IMR-90 (cell line): ENCODE measurements around the gene TSGA10IP. TPM values are rescaled to one million over a fixed set of nuclear protein-coding genes. Genes with fewer than 3 reads are reported as not detected.

ENCODE experiments used
- ATAC-seq: fragments of 200-7000 bp; cut with Tn5 transposase; 2 replicates; pipeline ENCODE4 v1.9.1; 2020; ENCODE audit warnings: low read depth, mild to moderate bottlenecking, moderate library complexity
- BruUV-seq: library from RNA; stranded (reverse); fragments of 400-500 nt; replicated peaks from 2 replicates; lab custom pipeline; 2021; lab: Mats Ljungman, UMichigan
- CTCF ChIA-PET: fragments of 300-600 bp; formaldehyde crosslinking; extraction: SDS; loops from one replicate; lab custom pipeline; 2021; ENCODE audit warnings: antibody characterized with exemption; lab: Yijun Ruan, JAX
- POLR2A ChIA-PET: fragments of 300-600 bp; sonication (Branson Sonifier 250); formaldehyde crosslinking; loops from one replicate; lab custom pipeline; 2022; ENCODE audit warnings: antibody characterized with exemption; ENCODE audit not compliant: unreplicated experiment; lab: Charles Lee
- DNase-seq: peaks from one replicate; pipeline ENCODE4 v3.0.0; 2013
- H2AFZ ChIP-seq: replicated peaks from 2 replicates; pipeline ENCODE3; 2013; ENCODE audit warnings: low read length, mild to moderate bottlenecking; ENCODE audit not compliant: poor library complexity
- H2AK5ac ChIP-seq: 2 replicates; pipeline ENCODE4 v1.6.1; 2013; ENCODE audit warnings: low read depth, low read length, inconsistent platforms
- H2AK9ac ChIP-seq: replicated peaks from 2 replicates; pipeline ENCODE3; 2013; ENCODE audit warnings: mild to moderate bottlenecking, low read depth, low read length, moderate library complexity; ENCODE audit not compliant: poor library complexity
- H2BK120ac ChIP-seq: 2 replicates; pipeline ENCODE4 v1.6.1; 2013; ENCODE audit warnings: low read depth, low read length, inconsistent platforms
- H2BK15ac ChIP-seq: 3 replicates; pipeline ENCODE4 v1.6.1; 2013; ENCODE audit warnings: low read depth, low read length, inconsistent platforms
- H2BK20ac ChIP-seq: 2 replicates; pipeline ENCODE4 v1.6.1; 2013; ENCODE audit warnings: low read depth, mild to moderate bottlenecking, inconsistent platforms, low read length, moderate library complexity
- H2BK5ac ChIP-seq: 2 replicates; pipeline ENCODE4 v1.6.1; 2013; ENCODE audit warnings: mild to moderate bottlenecking, low read depth, low read length, inconsistent platforms; ENCODE audit not compliant: poor library complexity, severe bottlenecking
- H3K14ac ChIP-seq: replicated peaks from 2 replicates; pipeline ENCODE4 v1.6.1; 2013; ENCODE audit warnings: low read depth, low read length, inconsistent platforms
- H3K18ac ChIP-seq: 2 replicates; pipeline ENCODE4 v1.6.1; 2013; ENCODE audit warnings: low read depth, low read length, control low read depth
- H3K23ac ChIP-seq: 2 replicates; pipeline ENCODE4 v1.6.1; 2013; ENCODE audit warnings: low read depth, low read length, inconsistent platforms
- H3K27ac ChIP-seq: 2 replicates; pipeline ENCODE4 v1.5.1; 2013; ENCODE audit warnings: mild to moderate bottlenecking, control low read depth, low read length; ENCODE audit not compliant: insufficient read depth
- H3K27me3 ChIP-seq: 2 replicates; pipeline ENCODE4 v1.6.1; 2013; ENCODE audit warnings: low read length; ENCODE audit not compliant: control insufficient read depth, insufficient read depth
- H3K36me3 ChIP-seq: 2 replicates; pipeline ENCODE4 v1.6.1; 2013; ENCODE audit warnings: low read length, mixed read lengths; ENCODE audit not compliant: control insufficient read depth, insufficient read depth
- H3K4ac ChIP-seq: 2 replicates; pipeline ENCODE4 v1.6.1; 2013; ENCODE audit warnings: low read depth, low read length, inconsistent platforms
- H3K4me1 ChIP-seq: 2 replicates; pipeline ENCODE4 v1.6.1; 2013; ENCODE audit warnings: low read length, mixed read lengths; ENCODE audit not compliant: control insufficient read depth, insufficient read depth
- H3K4me2 ChIP-seq: 2 replicates; pipeline ENCODE4 v1.6.1; 2013; ENCODE audit warnings: low read depth, mild to moderate bottlenecking, control low read depth, low read length, moderate library complexity
- H3K4me3 ChIP-seq: 2 replicates; pipeline ENCODE4 v1.5.1; 2013; ENCODE audit warnings: low read depth, mild to moderate bottlenecking, control low read depth, low read length, moderate library complexity; ENCODE audit not compliant: insufficient read depth
- H3K56ac ChIP-seq: 2 replicates; pipeline ENCODE4 v1.6.1; 2013; ENCODE audit warnings: low read length, inconsistent platforms; ENCODE audit not compliant: insufficient read depth; ENCODE audit errors: extremely low read depth
- H3K79me1 ChIP-seq, 2 experiments: 2 replicates each; pipeline ENCODE4 v1.6.1; 2013; ENCODE audit warnings: low read length in 2 of 2, inconsistent platforms in 1 of 2, low read depth in 1 of 2
- H3K9ac ChIP-seq: 2 replicates; pipeline ENCODE4 v1.6.1; 2013; ENCODE audit warnings: low read depth, low read length, control low read depth
- H3K9me1 ChIP-seq: 2 replicates; pipeline ENCODE4 v1.6.1; 2013; ENCODE audit warnings: low read length, inconsistent platforms; ENCODE audit not compliant: insufficient read depth
- H3K9me3 ChIP-seq: 2 replicates; pipeline ENCODE4 v1.6.1; 2013; ENCODE audit warnings: low read length; ENCODE audit not compliant: control insufficient read depth, insufficient read depth
- H4K20me1 ChIP-seq: 2 replicates; pipeline ENCODE4 v1.6.1; 2013; ENCODE audit warnings: low read length, inconsistent platforms; ENCODE audit not compliant: insufficient read depth
- H4K5ac ChIP-seq: 2 replicates; pipeline ENCODE4 v1.6.1; 2013; ENCODE audit warnings: mild to moderate bottlenecking, low read depth, low read length, control low read depth
- H4K8ac ChIP-seq, 2 experiments: 2 replicates each; pipeline ENCODE4 v1.6.1; 2013; ENCODE audit warnings: low read depth in 2 of 2, low read length in 2 of 2, control low read depth in 1 of 2, inconsistent platforms in 1 of 2
- H4K91ac ChIP-seq: 2 replicates; pipeline ENCODE4 v1.6.1; 2013; ENCODE audit warnings: low read depth, low read length, inconsistent platforms; ENCODE audit not compliant: insufficient read depth
- BHLHE40 ChIP-seq: fragments of 150-350 bp; IDR thresholded peaks from 2 replicates; pipeline ENCODE4 v1.6.1; 2016; ENCODE audit warnings: mild to moderate bottlenecking, low read depth, low read length
- CEBPB ChIP-seq: IDR thresholded peaks from 2 replicates; pipeline ENCODE4 v1.6.1; 2012; ENCODE audit warnings: low read depth, low read length, improper control_type of control experiment
- CTCF ChIP-seq: conservative IDR thresholded peaks from 2 replicates; pipeline ENCODE4 v1.5.1; 2012; ENCODE audit warnings: mild to moderate bottlenecking, low read depth, low read length, improper control_type of control experiment
- MAZ ChIP-seq: IDR thresholded peaks from 2 replicates; pipeline ENCODE4 v1.6.1; 2012; ENCODE audit warnings: low read depth, mild to moderate bottlenecking, low read length, improper control_type of control experiment, moderate library complexity, borderline replicate concordance
- MXI1 ChIP-seq: IDR thresholded peaks from 2 replicates; pipeline ENCODE4 v1.6.1; 2012; ENCODE audit warnings: low read depth, mild to moderate bottlenecking, low read length, moderate library complexity, borderline replicate concordance
- NFE2L2 ChIP-seq: fragments of 150-350 bp; IDR thresholded peaks from 2 replicates; pipeline ENCODE4 v1.6.1; 2016; ENCODE audit warnings: low read depth, mild to moderate bottlenecking, low read length
- RAD21 ChIP-seq: IDR thresholded peaks from 2 replicates; pipeline ENCODE4 v1.6.1; 2012; ENCODE audit warnings: low read length, improper control_type of control experiment
- RCOR1 ChIP-seq: IDR thresholded peaks from 2 replicates; pipeline ENCODE4 v1.6.1; 2012; ENCODE audit warnings: mild to moderate bottlenecking, low read length, improper control_type of control experiment; ENCODE audit not compliant: insufficient replicate concordance
- RFX5 ChIP-seq: IDR thresholded peaks from 2 replicates; pipeline ENCODE4 v1.8.0; 2012; ENCODE audit warnings: low read depth, mild to moderate bottlenecking, low read length, moderate library complexity
- SMC3 ChIP-seq: fragments of 150-350 bp; IDR thresholded peaks from 2 replicates; pipeline ENCODE4 v1.6.1; 2016; ENCODE audit warnings: low read depth, mild to moderate bottlenecking, antibody characterized with exemption, low read length, moderate library complexity
- USF2 ChIP-seq: fragments of 150-350 bp; IDR thresholded peaks from 2 replicates; pipeline ENCODE4 v1.6.1; 2017; ENCODE audit warnings: mild to moderate bottlenecking, antibody characterized with exemption, low read length, low read depth
- WGBS, 2 experiments: methylation state at CpG; one replicate each; pipeline versions ENCODE4 v1.1.5 to v1.1.7; 2013; ENCODE audit warnings: missing lambda C conversion rate in 2 of 2; ENCODE audit not compliant: insufficient read length in 1 of 2; ENCODE audit errors: extremely low coverage in 2 of 2; 5-methylcytosine and 5-hydroxymethylcytosine counted together
- dilution Hi-C: fragments of 300-500 bp; cut with HindIII; formaldehyde crosslinking; loops from one replicate; pipeline ENCODE4 v1.14.3; 2018; ENCODE audit warnings: low sequenced_read_pairs; ENCODE audit not compliant: unreplicated experiment
- in situ Hi-C: fragments of 300-500 bp; cut with MboI; formaldehyde crosslinking; loops from 3 replicates; pipeline ENCODE4 v1.14.3; 2019; ENCODE audit warnings: low sequenced_read_pairs, inconsistent platforms, mixed read lengths
- intact Hi-C: fragments of 100-400 bp; cut with micrococcal nuclease; formaldehyde crosslinking; loops from 2 replicates; pipeline ENCODE4 v1.10.0; 2022
- polyA plus RNA-seq, 3 experiments: library from polyadenylated mRNA; depleted of rRNA; stranded (reverse); fragments of >200 nt; gene quantifications; 2 replicates each; pipeline ENCODE4 v1.2.3, GENCODE V29; 2012; ENCODE audit warnings: low replicate concordance in 1 of 3
- total RNA-seq: library from RNA; depleted of rRNA; stranded (reverse); fragments of >200 nt; gene quantifications from 2 replicates; pipeline ENCODE4 v1.2.3, GENCODE V29; 2012

TSGA10IP gene
- total and polyA plus RNA-seq, 2 of the 4 experiments (the other 2 are of a cell fraction): 0.21 TPM; not detected in 1

GRCh38 chr11:65911682-65912568 is 33.4 kb upstream of the TSGA10IP start:
- Histone ChIP-seq H3K56ac (peak overlapping the region; percentile 94), H2AK5ac (peak overlapping the region; percentile 98), H2BK5ac (peak overlapping the region; percentile 100), H2AFZ (peak overlapping the region; percentile 68), H3K9me1 (peaks cover 34% of the 10 kb centered on the region), H3K4me3 (no peak overlapping the region), H3K4ac (peak overlapping the region; percentile 100), H3K4me1 (peaks cover 43% of the 10 kb centered on the region), H2AK9ac (peak overlapping the region; percentile 95), H3K9me3 (no peaks in the 10 kb centered on the region), H3K27ac (peak overlapping the region; percentile 88), H3K4me2 (peak overlapping the region; percentile 25; the same call in 1 of the 2 replicates), H3K9ac (peak overlapping the region; percentile 58), H2BK15ac (peak overlapping the region; percentile 100), H3K23ac (peak overlapping the region; percentile 90), H3K36me3 (peaks cover 3% of the 10 kb centered on the region), H3K27me3 (no peaks in the 10 kb centered on the region), H3K14ac (peak overlapping the region; percentile 95), H4K8ac (peak overlapping the region; percentile 99), H2BK20ac (peak overlapping the region; percentile 93), H2BK120ac (peak overlapping the region; percentile 100), H3K79me1 (peaks cover 25 to 82% of the 10 kb centered on the region in 2 experiments; a peak in 3 of 4 replicates), H4K5ac (peak overlapping the region; percentile 85), H4K91ac (peak overlapping the region; percentile 99), H4K20me1 (no peaks in the 10 kb centered on the region), H3K18ac (peak overlapping the region; percentile 73)
- in situ Hi-C loops (no loop called here), intact Hi-C loops (loop anchor here (1.0 kb wide), 1 partner anchor 9 kb away; no protein-coding TSS in a partner anchor), dilution Hi-C loops (no loop called here)
- BruUV-seq: no TSS peak
- POLR2A ChIA-PET: interaction anchor here (0.5 to 1.7 kb wide), 3 partner anchors 9 to 21 kb away, joined by 3 to 7 read pairs (median 6); partner anchors contain the start of gene CCDC85B
- CTCF ChIA-PET: interaction anchor here (1.2 kb wide), 1 partner anchor 22 kb away, joined by 3 read pairs; the partner anchor contains the start of gene CCDC85B
- DNase-seq (peak; percentile 87), ATAC-seq (peak; percentile 15)
- WGBS, 2 experiments: 10% methylated on average over 7 of the region's 14 CpGs; no CpG with 5 or more reads in 1 of the 2 experiments
- peak; percentile 72; the same call in 1 of the 2 replicates for TF ChIP-seq MAZ
- TF ChIP-seq NFE2L2: no peak
- peak; percentile 73 for TF ChIP-seq USF2
- TF ChIP-seq RAD21: peak; percentile 44; the same call in 1 of the 2 replicates
- no peak for TF ChIP-seq BHLHE40
- TF ChIP-seq MXI1: 0 out of 2 replicates have a peak, but pooled peaks have one; percentile 44
- no peak for TF ChIP-seq CEBPB
- peak; percentile 46 for TF ChIP-seq CTCF
- TF ChIP-seq RCOR1: no peak
- TF ChIP-seq RFX5: peak; percentile 88
- TF ChIP-seq SMC3: peak; percentile 29; the same call in 1 of the 2 replicates
